OCI-LY3 (cell line): Measurements from ENCODE around the gene METTL17.

ENCODE experiments used
- H2AFZ ChIP-seq: fragments of 200-600, 300-600 bp; shearing (Covaris generic); 2 replicates; pipeline ENCODE4 v1.6.0; 2014; ENCODE audit warnings: antibody characterized with exemption, low read depth, low read length
- H3K27ac ChIP-seq: fragments of 200-600, 300-600 bp; sonication (generic); 2 replicates; pipeline ENCODE4 v1.5.1; 2014; ENCODE audit warnings: mild to moderate bottlenecking, low read length, moderate library complexity, mixed read lengths
- H3K27me3 ChIP-seq: fragments of 200-600, 300-600 bp; sonication (generic); 2 replicates; pipeline ENCODE4 v1.6.1; 2014; ENCODE audit warnings: low read depth, low read length, mixed read lengths
- H3K36me3 ChIP-seq: fragments of 200-600, 300-600 bp; sonication (generic); replicated peaks from 2 replicates; pipeline ENCODE3; 2014; ENCODE audit warnings: low read depth, low read length, mixed read lengths
- H3K4me1 ChIP-seq: fragments of 300-600, 200-600 bp; sonication (generic); 2 replicates; pipeline ENCODE4 v1.6.1; 2014; ENCODE audit warnings: low read length, mixed read lengths
- H3K4me2 ChIP-seq: fragments of 200-600, 300-600 bp; sonication (generic); 2 replicates; pipeline ENCODE4 v1.6.1; 2014; ENCODE audit warnings: low read length, mixed read lengths
- H3K4me3 ChIP-seq: fragments of 300-600, 200-600 bp; sonication (generic); 2 replicates; pipeline ENCODE4 v1.5.1; 2014; ENCODE audit warnings: antibody characterized with exemption, mild to moderate bottlenecking, low read length, moderate library complexity
- H3K79me2 ChIP-seq: fragments of 300-600, 200-600 bp; shearing (Covaris generic); 2 replicates; pipeline ENCODE4 v1.6.1; 2014; ENCODE audit warnings: mild to moderate bottlenecking, low read length, mixed read lengths
- H3K9ac ChIP-seq: fragments of 300-600, 200-600 bp; shearing (Covaris generic); 2 replicates; pipeline ENCODE4 v1.6.0; 2014; ENCODE audit warnings: mild to moderate bottlenecking, low read length, moderate library complexity
- H3K9me3 ChIP-seq: fragments of 200-600, 300-600 bp; shearing (Covaris generic); 2 replicates; pipeline ENCODE4 v1.6.1; 2014; ENCODE audit warnings: low read length, mixed read lengths; ENCODE audit not compliant: insufficient read depth
- H4K20me1 ChIP-seq: fragments of 200-600, 300-600 bp; sonication (generic); 2 replicates; pipeline ENCODE4 v1.6.1; 2016; ENCODE audit warnings: low read length, mixed read lengths; ENCODE audit not compliant: insufficient read depth
- CTCF ChIP-seq: fragments of 200-600, 300-600 bp; sonication (generic); IDR thresholded peaks from 2 replicates; pipeline ENCODE4 v1.5.1; 2014; ENCODE audit warnings: antibody characterized with exemption, low read length, low read depth
- EZH2phosphoT487 ChIP-seq: fragments of 200-600 bp; shearing (Covaris generic); IDR thresholded peaks from 2 replicates; pipeline ENCODE4 v1.6.1; 2018; ENCODE audit warnings: antibody characterized with exemption, mixed run types, low read depth

Gene METTL17

GRCh38 chr14:20997115-20997514, 7.3 kb downstream of the METTL17 start:
- H3K27ac ChIP-seq: no peak overlapping the region
- 0 out of 2 replicates have a peak, but pooled peaks cover 3% of the 10 kb centered on the region for H3K79me2 ChIP-seq
- H3K4me3 ChIP-seq: no peak overlapping the region
- H3K36me3 ChIP-seq: peaks cover 44% of the 10 kb centered on the region
- no peak overlapping the region for H2AFZ ChIP-seq
- no peaks in the 10 kb centered on the region for H3K4me1 ChIP-seq
- H4K20me1 ChIP-seq: no peaks in the 10 kb centered on the region
- no peaks in the 10 kb centered on the region for H3K9me3 ChIP-seq
- no peak overlapping the region for H3K4me2 ChIP-seq
- TF ChIP-seq CTCF (no peak), EZH2phosphoT487 (no peak)
- H3K27me3 ChIP-seq: no peaks in the 10 kb centered on the region
- H3K9ac ChIP-seq: no peak overlapping the region

- Histone ChIP-seq H3K27me3 (no peaks in the 10 kb centered on the region), H3K27ac (no peak overlapping the region), H3K4me1 (no peaks in the 10 kb centered on the region), H3K4me3 (no peak overlapping the region), H2AFZ (no peak overlapping the region), H3K9ac (no peak overlapping the region), H3K4me2 (no peak overlapping the region), H4K20me1 (no peaks in the 10 kb centered on the region), H3K9me3 (no peaks in the 10 kb centered on the region), H3K36me3 (peaks cover 40% of the 10 kb centered on the region), H3K79me2 (0 out of 2 replicates have a peak, but pooled peaks cover under 1% of the 10 kb centered on the region)
- no peak for TF ChIP-seq CTCF
- no peak for TF ChIP-seq EZH2phosphoT487
Observed at GRCh38 chr14:20997564-20997963, 7.8 kb downstream of the METTL17 start.

GRCh38 chr14:20998139-20998538, 8.4 kb downstream of the METTL17 start:
- Histone ChIP-seq H3K4me3 (no peak overlapping the region), H3K4me2 (no peak overlapping the region), H4K20me1 (no peaks in the 10 kb centered on the region), H2AFZ (no peak overlapping the region), H3K9ac (no peak overlapping the region), H3K4me1 (no peaks in the 10 kb centered on the region), H3K9me3 (no peaks in the 10 kb centered on the region), H3K27ac (no peak overlapping the region), H3K36me3 (peaks cover 34% of the 10 kb centered on the region), H3K27me3 (no peaks in the 10 kb centered on the region), H3K79me2 (no peaks in the 10 kb centered on the region)
- TF ChIP-seq EZH2phosphoT487 (no peak), CTCF (no peak)

- TF ChIP-seq EZH2phosphoT487 (no peak), CTCF (no peak)
- Histone ChIP-seq H3K9ac (no peak within 1 kb of the TSS), H3K4me2 (no peak within 1 kb of the TSS), H3K79me2 (no peaks in the 10 kb centered on the region), H4K20me1 (no peaks in the 10 kb centered on the region), H3K27ac (no peak within 1 kb of the TSS), H3K36me3 (peaks cover 32% of the 10 kb centered on the region), H2AFZ (no peak within 1 kb of the TSS), H3K9me3 (no peaks in the 10 kb centered on the region), H3K4me1 (no peaks in the 10 kb centered on the region), H3K27me3 (no peaks in the 10 kb centered on the region), H3K4me3 (no peak within 1 kb of the TSS)
Observed at GRCh38 chr14:20998674-20999366, 9.0 kb downstream of the METTL17 start, which contains the start of gene SLC39A2. SLC39A2 (plus strand) TSS chr14:20999293; CDS start chr14:20999447, 154 bp downstream.
